GM18517 (cell line): Measurements from ENCODE around the gene VPS13D.
"Not testable (repeated sequence)": the region's sequence is repeated elsewhere in the genome, so short reads cannot be mapped to it uniquely, and the experiment has no call there.

Experiments used
- ATAC-seq: cut with Tn5 transposase; IDR thresholded peaks from one replicate; pipeline ENCODE4 v1.9.1; 2021; ENCODE audit warnings: mild to moderate bottlenecking, moderate library complexity; ENCODE audit not compliant: unreplicated experiment

Gene VPS13D

DNA sequence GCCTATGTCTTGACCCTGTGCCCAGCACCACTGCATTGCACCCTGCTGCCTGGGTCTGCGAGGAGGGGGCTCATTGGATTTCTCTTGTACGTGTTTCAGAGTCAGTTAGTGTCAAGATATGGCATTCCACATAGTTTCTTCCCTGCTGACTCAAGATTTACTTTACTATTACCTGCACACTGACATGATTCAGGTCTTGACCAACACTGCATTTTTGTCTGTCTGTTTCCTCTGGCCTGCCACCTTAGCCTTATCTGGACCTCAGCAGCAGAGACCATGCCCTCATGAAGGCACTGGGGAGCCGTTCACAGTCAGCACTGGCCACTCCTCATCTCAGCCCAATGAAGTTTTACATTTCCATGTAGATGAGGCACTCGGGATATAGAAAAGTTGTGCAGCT, 232.8 kb downstream of the VPS13D start:
- ATAC-seq: no peak

DNA sequence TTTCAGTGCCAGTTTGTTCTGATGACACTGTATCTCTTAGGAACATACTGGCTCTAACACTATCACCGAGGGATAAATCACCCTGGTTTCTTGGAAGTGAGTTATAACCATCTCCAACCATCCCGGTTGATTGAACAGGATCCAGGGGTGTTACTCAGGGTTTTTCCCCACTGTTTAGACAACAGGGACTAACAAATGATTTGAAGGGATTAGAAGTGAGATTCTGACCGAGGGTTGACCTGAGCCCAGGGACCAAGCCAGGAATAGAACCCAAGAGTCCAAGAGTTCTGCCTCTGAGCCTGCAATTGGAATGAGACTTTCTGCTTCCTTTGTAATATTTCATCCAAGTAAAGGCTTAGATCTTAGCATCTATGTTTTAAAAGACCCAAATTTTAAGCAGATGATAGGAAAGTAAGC, 234.2 kb downstream of the VPS13D start:
- no peak for ATAC-seq

GRCh38 chr1:12464598-12465056, 234.8 kb downstream of the VPS13D start:
- ATAC-seq: no peak

DNA sequence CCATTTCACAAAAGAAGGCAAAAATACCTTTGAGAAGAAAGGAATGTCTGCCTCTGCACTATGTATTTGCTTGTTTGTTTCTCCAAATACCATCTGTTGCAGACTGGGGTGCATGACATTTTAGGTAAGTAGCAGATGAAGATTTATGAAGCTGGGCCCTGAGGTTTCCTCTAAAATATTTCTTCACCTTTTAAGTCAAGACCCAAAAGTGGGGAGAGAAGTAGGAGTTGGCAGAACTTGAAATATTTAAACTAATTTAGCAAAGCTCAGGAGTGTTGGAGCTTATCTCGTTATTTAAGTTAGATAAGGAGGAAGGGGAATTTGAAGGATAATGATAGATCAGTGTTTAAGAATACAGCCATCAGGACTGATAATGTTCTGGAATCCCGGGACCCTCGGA, 235.3 kb downstream of the VPS13D start:
- ATAC-seq: no peak

- ATAC-seq: no peak
Measured at GRCh38 chr1:12466816-12467215, 237.0 kb downstream of the VPS13D start.

DNA sequence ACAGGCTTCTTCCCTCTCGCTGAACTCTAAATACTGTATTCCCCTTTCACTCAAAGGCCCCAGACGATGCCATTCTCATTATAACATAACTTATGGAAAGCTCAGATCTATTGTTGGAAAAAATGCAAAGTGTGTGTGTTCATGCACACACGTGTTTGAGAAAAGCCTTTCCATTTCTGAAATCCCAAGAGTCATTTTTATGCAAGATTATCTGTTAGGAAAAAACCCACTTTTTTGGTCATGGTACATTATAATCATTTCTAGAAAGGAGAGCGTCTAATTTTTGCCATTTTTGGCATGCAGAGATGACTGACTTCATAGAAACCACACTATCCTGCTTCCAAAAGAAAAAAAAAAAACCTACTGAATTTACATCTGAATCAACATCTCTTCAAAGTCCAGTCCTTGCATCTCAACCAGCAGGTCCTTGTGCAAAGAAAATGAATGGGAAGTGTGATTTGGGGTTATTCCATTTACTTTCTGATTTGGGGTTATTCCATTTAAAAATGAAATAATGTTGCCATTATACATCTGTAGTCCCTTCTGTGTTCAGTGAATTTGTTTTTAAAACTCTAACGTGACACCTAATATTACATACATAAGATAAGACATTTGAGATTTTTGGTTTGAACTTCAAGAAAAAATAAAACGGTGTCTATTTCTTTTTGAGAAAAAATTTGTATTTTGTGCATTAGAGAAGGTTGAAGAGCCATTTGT, 237.9 kb downstream of the VPS13D start:
- no peak for ATAC-seq

- ATAC-seq: no peak
Measured at GRCh38 chr1:12468323-12468722, 238.5 kb downstream of the VPS13D start.

GRCh38 chr1:12469493-12469892, 239.7 kb downstream of the VPS13D start:
- no peak for ATAC-seq

DNA sequence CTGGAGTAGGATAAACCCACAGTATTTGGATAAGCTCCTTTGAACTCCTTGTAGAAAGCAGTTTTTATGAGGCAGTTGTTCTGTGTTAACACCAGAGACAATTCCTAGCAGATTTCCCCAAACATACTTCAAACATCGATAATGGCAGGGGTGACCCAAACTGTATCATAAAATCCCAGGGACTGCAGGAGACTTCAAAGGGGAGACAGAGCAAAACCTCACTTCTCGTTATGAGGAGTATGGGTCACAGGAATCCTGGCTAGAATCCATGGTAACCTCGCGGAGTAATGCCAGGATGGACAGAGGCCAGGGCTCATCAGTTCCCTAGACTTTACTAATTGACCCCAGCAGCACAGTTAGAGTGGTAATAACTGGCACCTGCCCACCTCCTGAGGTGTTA, 240.2 kb downstream of the VPS13D start:
- no peak for ATAC-seq

GRCh38 chr1:12470916-12471315, 241.1 kb downstream of the VPS13D start:
- ATAC-seq: not testable (repeated sequence)

DNA sequence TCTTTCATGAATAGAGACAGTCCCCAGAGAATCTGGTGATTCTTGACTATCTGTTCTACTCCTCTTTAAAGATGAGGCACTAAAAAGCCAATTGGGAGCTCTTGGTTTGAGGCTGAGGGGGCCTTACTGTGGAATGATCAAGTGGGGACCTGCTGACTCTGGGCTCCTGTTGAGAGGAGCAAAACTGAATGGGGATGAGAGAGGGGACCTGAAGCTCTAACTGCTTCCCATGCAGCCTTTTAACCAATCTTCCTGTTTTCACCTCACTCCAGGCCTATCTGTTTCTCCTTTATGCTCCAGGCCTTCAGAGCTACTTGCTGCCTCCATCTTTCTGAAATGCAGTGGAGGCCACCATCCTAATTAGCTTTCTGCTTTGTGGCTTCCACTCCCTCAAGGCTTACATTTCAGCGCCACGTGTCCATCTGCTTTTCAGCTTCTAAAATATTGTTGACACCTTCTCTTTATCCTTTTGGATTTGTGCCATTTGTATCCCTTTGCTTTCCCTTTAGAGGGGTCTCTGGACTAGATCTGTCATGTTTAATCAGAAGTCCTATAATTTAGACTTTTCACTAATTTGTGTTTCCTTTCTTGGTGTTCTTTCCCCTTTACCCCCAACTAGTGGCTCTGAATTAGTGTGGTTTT, 242.4 kb downstream of the VPS13D start:
- ATAC-seq: no peak

- no peak for ATAC-seq
Measured at GRCh38 chr1:12472798-12473551, 243.1 kb downstream of the VPS13D start.

GRCh38 chr1:12473596-12474362, 243.9 kb downstream of the VPS13D start:
- ATAC-seq: no peak

GRCh38 chr1:12475101-12475500, 245.3 kb downstream of the VPS13D start:
- no peak for ATAC-seq

DNA sequence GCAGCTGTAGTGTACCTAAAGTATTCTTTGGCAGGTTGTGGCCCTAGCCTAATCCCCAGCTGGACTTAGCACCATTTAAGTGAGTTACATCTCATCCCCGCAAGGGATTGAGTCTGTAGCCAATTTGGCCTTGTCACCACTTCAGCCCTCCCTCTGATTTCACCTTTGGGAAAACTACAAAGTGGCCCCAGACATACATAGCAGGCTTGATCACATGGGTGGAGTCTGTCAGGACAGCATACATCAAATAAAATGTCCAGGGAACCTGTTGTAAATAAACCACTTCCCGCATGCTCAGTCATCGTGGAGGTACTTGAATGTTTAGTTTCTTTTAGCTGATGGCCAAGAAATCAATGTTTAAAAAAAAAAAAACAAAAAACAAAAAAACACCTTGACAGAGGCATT, 245.7 kb downstream of the VPS13D start:
- no peak for ATAC-seq

GRCh38 chr1:12475947-12476346, 246.1 kb downstream of the VPS13D start:
- no peak for ATAC-seq

DNA sequence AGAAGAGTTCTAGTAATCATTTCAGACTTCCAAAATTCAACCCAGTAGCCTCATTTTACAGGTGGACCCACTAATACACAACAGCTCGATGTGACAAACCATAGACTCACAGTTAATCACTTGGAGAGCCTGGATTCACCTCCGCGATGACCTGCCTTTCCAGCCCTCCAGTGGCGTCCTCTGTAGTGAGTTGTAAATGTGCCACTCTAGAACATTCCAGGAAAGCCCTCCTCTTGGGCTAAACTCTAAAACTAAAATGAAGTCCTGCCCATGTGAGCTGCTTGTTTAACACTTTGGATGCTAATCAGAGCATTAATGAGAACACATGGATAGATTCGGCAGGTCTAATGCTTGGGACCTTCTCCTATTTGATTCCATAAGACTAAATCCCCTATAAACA, 247.5 kb downstream of the VPS13D start:
- no peak for ATAC-seq

- no peak for ATAC-seq
Measured at GRCh38 chr1:12477936-12478611, 248.2 kb downstream of the VPS13D start.

DNA sequence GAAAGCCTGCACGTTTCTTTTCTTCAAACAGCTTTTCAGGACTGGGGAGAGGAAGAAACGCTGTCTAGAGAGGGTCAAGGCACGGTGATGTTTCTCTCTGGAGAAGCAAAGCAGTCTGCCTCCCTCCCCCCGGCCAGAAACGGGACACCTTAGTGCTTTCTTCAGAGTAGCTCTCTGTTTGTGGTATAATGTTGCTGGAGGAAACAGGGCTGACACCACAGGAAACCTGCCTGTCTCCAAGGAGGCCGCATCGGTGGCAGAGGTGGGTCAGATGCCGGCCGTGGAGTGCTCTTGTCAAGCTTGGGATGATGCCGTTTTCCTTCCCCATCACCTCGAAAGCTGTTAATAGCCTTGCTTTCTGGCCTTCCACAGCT, 248.8 kb downstream of the VPS13D start:
- ATAC-seq: no peak

GRCh38 chr1:12479311-12479710, 249.5 kb downstream of the VPS13D start:
- ATAC-seq: no peak

- no peak for ATAC-seq
Measured at GRCh38 chr1:12480041-12480440, 250.2 kb downstream of the VPS13D start.
